Right lobe of liver (tissue), 6 donors: ENCODE measurements around the gene SLC27A1. TPM values are rescaled to one million over a fixed set of nuclear protein-coding genes. Genes with fewer than 3 reads are reported as not detected.

Source experiments
- ATAC-seq, 4 donors: fragments of 200-7000 bp; cut with Tn5 transposase; one replicate each; pipeline ENCODE4 v1.9.1; 2020; ENCODE audit warnings: mild to moderate bottlenecking in 4 of 4, moderate library complexity in 4 of 4
- DNase-seq, 3 donors: peaks; one replicate each; pipeline ENCODE4 v3.0.0-alpha.2; 2020
- H3K27ac ChIP-seq, 3 donors: fragments of 200-600 bp; one replicate each; pipeline ENCODE4 v1.8.0; 2022
- H3K27me3 ChIP-seq, 2 donors: fragments of 200-600 bp; one replicate each; pipeline ENCODE4 v1.8.0; 2022
- H3K36me3 ChIP-seq, 4 donors: fragments of 200-600 bp; sonication (generic) in 1 of 4; one replicate each; pipeline versions ENCODE4 v1.5.1 to v1.8.0; 2017 to 2022; ENCODE audit warnings: control low read depth in 1 of 4
- H3K4me1 ChIP-seq, 4 donors: fragments of 200-600 bp; sonication (generic) in 1 of 4; one replicate each; pipeline versions ENCODE4 v1.5.1 to v1.8.0; 2017 to 2022; ENCODE audit warnings: control low read depth in 1 of 4
- H3K4me3 ChIP-seq, 3 donors: fragments of 200-600 bp; one replicate each; pipeline ENCODE4 v1.8.0; 2022
- H3K9me3 ChIP-seq, 4 donors: fragments of 200-600 bp; sonication (generic) in 1 of 4; one replicate each; pipeline versions ENCODE4 v1.5.1 to v1.8.0; 2017 to 2022; ENCODE audit warnings: control low read depth in 1 of 4
- CTCF ChIP-seq, 4 donors: fragments of 200-600 bp in 3 of 4; fragments of 450-650 bp in 1 of 4; IDR thresholded peaks; one replicate each; pipeline versions ENCODE4 v1.5.1 to v1.8.0; 2016 to 2022; ENCODE audit warnings: antibody characterized with exemption in 4 of 4, mild to moderate bottlenecking in 2 of 4
- POLR2A ChIP-seq: fragments of 450-650 bp; IDR thresholded peaks from one replicate; pipeline ENCODE4 v1.6.1; 2017; ENCODE audit warnings: antibody characterized with exemption, mild to moderate bottlenecking
- WGBS: methylation state at CpG from one replicate; pipeline ENCODE4 v1.1.6; 2018; ENCODE audit warnings: low coverage, low lambda C conversion rate; ENCODE audit not compliant: insufficient coverage; ENCODE audit errors: missing lambda C conversion rate; 5-methylcytosine and 5-hydroxymethylcytosine counted together
- intact Hi-C, 2 donors: fragments of 100-400 bp; cut with DNase I; formaldehyde crosslinking; loops; one replicate each; pipeline versions ENCODE4 v1.11.2 to v1.14.1; 2022
- total RNA-seq, 6 experiments: library from RNA; depleted of rRNA in 2 of 6; stranded (reverse); fragments of >200 nt in 2 of 6; fragmentation: NEBNext Ultra II Directional in 3 of 6; extraction: Animal tissue kit (Norgen Biotek cat#: 25700) in 3 of 6; gene quantifications; one replicate each; pipeline versions ENCODE4 v1.1.0 to v1.2.4, GENCODE V29; 2016 to 2023
- donor health status: DM: no; HTN: yes; CAD: no.
- donor health status: DM: no; HTN: no; CAD: no.
- donor health status: DM: no; HTN: no; CAD: no.
- donor health status: DM: no; HTN: yes; CAD: no.
- donor health status: DM: no; HTN: yes; CAD: no.

SLC27A1 gene
- total RNA-seq, 6 experiments from 2014 or later: 5.1 to 12.3 (median 6.1) TPM

GRCh38 chr19:17448131-17448967 lies 22.0 kb upstream of the SLC27A1 start, which contains the start of gene TMEM221:
TSS of gene TMEM221 (minus strand) at chr19:17448668. CDS start at chr19:17448462, 206 bp downstream.
- DNase-seq (peak in 1 of 3 donors; percentile 47), ATAC-seq (peak; percentile 67 to 79 (median 71))
- intact Hi-C loops: no loop called here

GRCh38 chr19:17450264-17451075 lies 19.9 kb upstream of the SLC27A1 start:
- Histone ChIP-seq H3K4me1 (peaks cover 0 to 6% (median 0%) of the 10 kb centered on the region in 4 donors), H3K36me3 (no peaks in the 10 kb centered on the region), H3K27ac (no peak overlapping the region), H3K9me3 (no peaks in the 10 kb centered on the region), H3K27me3 (peaks cover 0 to 3% of the 10 kb centered on the region in 2 donors), H3K4me3 (no peak overlapping the region)
- DNase-seq (no peak), ATAC-seq (no peak)
- intact Hi-C loops: loop anchor here (10.0 kb wide), 2 partner anchors 56 to 106 kb away; partner anchors contain the start of gene CCDC194 (in 1 of the 2)
- WGBS: 48% methylated on average over 8 of the region's 8 CpGs
- no peak for TF ChIP-seq POLR2A
- TF ChIP-seq CTCF (IDR thresholded peaks at IDR 0.05): no peak

More at GRCh38 chr19:17448131-17448967, 22.0 kb upstream of the SLC27A1 start, which contains the start of gene TMEM221:
- Histone ChIP-seq H3K4me1 (peaks cover 0 to 6% (median 0%) of the 10 kb centered on the region in 4 donors), H3K4me3 (peak within 1 kb of the TSS; percentile 25 to 42 (median 35)), H3K27ac (no peak within 1 kb of the TSS), H3K9me3 (no peaks in the 10 kb centered on the region), H3K27me3 (no peaks in the 10 kb centered on the region), H3K36me3 (no peaks in the 10 kb centered on the region)
- no peak for TF ChIP-seq POLR2A
- peak; percentile 17 to 49 (median 40) for TF ChIP-seq CTCF (IDR thresholded peaks at IDR 0.05)
- WGBS: 7% methylated on average over 21 of the region's 81 CpGs

- no peak for ATAC-seq
- H3K27me3 ChIP-seq: peaks cover 0 to 15% of the 10 kb centered on the region in 2 donors
- no peak for DNase-seq
- no peak overlapping the region for H3K27ac ChIP-seq
- no peaks in the 10 kb centered on the region for H3K36me3 ChIP-seq
- H3K4me1 ChIP-seq: peaks cover 0 to 6% (median 0%) of the 10 kb centered on the region in 4 donors
- intact Hi-C loops: loop anchor here (10.0 kb wide), 2 partner anchors 57 to 107 kb away; partner anchors contain the start of gene CCDC194 (in 1 of the 2)
- H3K9me3 ChIP-seq: no peaks in the 10 kb centered on the region
- WGBS: 73% methylated on average over 4 of the region's 4 CpGs
- H3K4me3 ChIP-seq: no peak overlapping the region
- TF ChIP-seq CTCF (IDR thresholded peaks at IDR 0.05): no peak
- no peak for TF ChIP-seq POLR2A
Observed at GRCh38 chr19:17451820-17452219, 18.5 kb upstream of the SLC27A1 start.

GRCh38 chr19:17454576-17455071 lies 15.7 kb upstream of the SLC27A1 start:
- ATAC-seq: peak in 1 of 4 donors; percentile 10
- Histone ChIP-seq H3K4me3 (no peak overlapping the region), H3K9me3 (no peaks in the 10 kb centered on the region), H3K27ac (no peak overlapping the region), H3K36me3 (no peaks in the 10 kb centered on the region), H3K4me1 (no peaks in the 10 kb centered on the region), H3K27me3 (peaks cover 0 to 15% of the 10 kb centered on the region in 2 donors)
- no peak for DNase-seq
- TF ChIP-seq POLR2A (no peak), CTCF (IDR thresholded peaks at IDR 0.05) (no peak)
- 10% methylated on average over 12 of the region's 13 CpGs for WGBS
- intact Hi-C loops: loop anchor here (10.0 kb wide), 2 partner anchors 60 to 110 kb away; partner anchors contain the start of gene CCDC194 (in 1 of the 2)
